ENCODE results near the gene NRXN3. TPM values are rescaled to one million over a fixed set of nuclear protein-coding genes. Genes with fewer than 3 reads are reported as not detected.

NRXN3 gene
- total RNA-seq, 1 experiment from 2014 or later, result not detected

- no peaks in the 10 kb centered on the region for H3K36me3 ChIP-seq (ENCODE audit: control insufficient read depth, insufficient read depth, low read length)
- H3K27me3 ChIP-seq (ENCODE audit: control insufficient read depth, insufficient read depth, low read length), result no peaks in the 10 kb centered on the region; the same call in 1 of the 2 replicates
- ATAC-seq, result no peak
- TF ChIP-seq TCF7L2 (IDR thresholded peaks at IDR 0.05; ENCODE audit: low read depth, low read length) (no peak), CTCF (IDR thresholded peaks at IDR 0.05) (no peak), POLR2AphosphoS5 (IDR thresholded peaks at IDR 0.05; ENCODE audit: low read depth, low read length) (no peak), REST (IDR thresholded peaks at IDR 0.05; ENCODE audit: insufficient read depth in 1 of 2, low read depth in 2 of 2, low read length in 1 of 2) (no peak), SIN3A (IDR thresholded peaks at IDR 0.05; ENCODE audit: borderline replicate concordance, insufficient read depth, low read depth, low read length) (no peak)
- BruUV-seq (replicated peaks), result no TSS peak
- CTCF ChIA-PET, result no interaction called here
- in situ Hi-C loops (cut with HindIII; ENCODE audit: low pct_unique_long_range_greater_than_20kb, low sequenced_read_pairs), result no loop called here
- POLR2A ChIA-PET, result no interaction called here
- no peaks in the 10 kb centered on the region for H3K9me3 ChIP-seq (ENCODE audit: control insufficient read depth, insufficient read depth, low read depth, low read length)
- intact Hi-C loops (cut with micrococcal nuclease; ENCODE audit: unreplicated experiment), result no loop called here
- DNase-seq (ENCODE audit: low read depth, low spot score), result no peak
- no peak overlapping the region for H3K4me3 ChIP-seq (ENCODE audit: low read depth in 2 of 2, low read length in 2 of 2)
- no peak overlapping the region for H3K27ac ChIP-seq (ENCODE audit: low read length)
- no peaks in the 10 kb centered on the region for H3K4me1 ChIP-seq (ENCODE audit: control insufficient read depth, insufficient read depth, low read length)
These were observed 592.2 kb downstream of the NRXN3 start for GRCh38 chr14:78762331-78762730.

- ChIA-PET CTCF (no interaction called here), POLR2A (no interaction called here)
- TF ChIP-seq TCF7L2 (IDR thresholded peaks at IDR 0.05; ENCODE audit: low read depth, low read length), result no peak
- TF ChIP-seq REST (IDR thresholded peaks at IDR 0.05; ENCODE audit: insufficient read depth in 1 of 2, low read depth in 2 of 2, low read length in 1 of 2), result no peak
- TF ChIP-seq CTCF (IDR thresholded peaks at IDR 0.05), result no peak
- intact Hi-C loops (cut with micrococcal nuclease; ENCODE audit: unreplicated experiment) (no loop called here), in situ Hi-C loops (cut with HindIII; ENCODE audit: low pct_unique_long_range_greater_than_20kb, low sequenced_read_pairs) (no loop called here)
- DNase-seq (ENCODE audit: low read depth, low spot score) (no peak), ATAC-seq (no peak)
- Histone ChIP-seq H3K4me3 (ENCODE audit: low read depth in 2 of 2, low read length in 2 of 2) (no peak overlapping the region), H3K9me3 (ENCODE audit: control insufficient read depth, insufficient read depth, low read depth, low read length) (no peaks in the 10 kb centered on the region), H3K36me3 (ENCODE audit: control insufficient read depth, insufficient read depth, low read length) (no peaks in the 10 kb centered on the region), H3K4me1 (ENCODE audit: control insufficient read depth, insufficient read depth, low read length) (no peaks in the 10 kb centered on the region), H3K27ac (ENCODE audit: low read length) (no peak overlapping the region), H3K27me3 (ENCODE audit: control insufficient read depth, insufficient read depth, low read length) (no peaks in the 10 kb centered on the region; the same call in 1 of the 2 replicates)
- BruUV-seq (replicated peaks), result no TSS peak
These were observed 593.6 kb downstream of the NRXN3 start for GRCh38 chr14:78763746-78764145.

All from Panc1 (cell line).